B cell (primary cell): Measurements from ENCODE around the gene MRC2.
"Not testable (repeated sequence)": the region's sequence is repeated elsewhere in the genome, so short reads cannot be mapped to it uniquely, and the experiment has no call there.

Experiments
- CTCF ChIP-seq: fragments of 200-600 bp; IDR thresholded peaks from one replicate; pipeline ENCODE4 v1.8.0; 2022; ENCODE audit warnings: antibody characterized with exemption, mild to moderate bottlenecking
- EZH2 ChIP-seq: IDR thresholded peaks from 2 replicates; pipeline ENCODE4 v1.6.1; 2012; ENCODE audit warnings: borderline replicate concordance, low read depth, mild to moderate bottlenecking, moderate library complexity, low read length; ENCODE audit not compliant: insufficient read depth, poor library complexity, severe bottlenecking

DNA sequence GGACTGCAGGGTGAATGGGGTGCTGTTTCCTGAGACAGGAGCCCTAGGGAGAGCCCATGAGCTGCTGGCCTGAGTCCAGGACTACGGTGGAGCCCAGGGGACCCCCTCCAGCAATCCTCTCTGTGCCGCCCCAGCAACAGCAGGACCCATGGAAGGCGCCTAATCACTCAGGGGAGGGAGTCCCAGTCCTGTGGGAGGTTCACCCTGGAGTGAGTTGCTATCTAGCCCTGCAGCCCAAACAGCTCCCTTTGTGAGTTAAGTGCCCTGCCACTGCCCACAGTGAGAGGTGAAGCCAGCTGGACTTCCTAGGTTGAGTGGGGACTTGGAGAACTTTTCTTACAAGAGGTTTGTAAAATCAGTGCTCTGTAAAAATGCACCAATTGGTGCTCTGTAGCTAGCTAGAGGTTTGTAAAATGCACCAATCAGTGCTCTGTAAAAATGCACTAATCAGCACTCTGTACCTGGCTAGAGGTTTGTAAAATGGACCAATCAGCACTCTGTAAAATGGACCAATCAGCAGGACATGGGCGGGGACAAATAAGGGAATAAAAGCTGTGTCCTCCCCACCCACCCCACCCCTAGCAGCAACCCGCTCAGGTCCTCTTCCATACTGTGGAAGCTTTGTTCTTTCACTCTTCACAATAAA, 67.7 kb downstream of the MRC2 start:
- TF ChIP-seq CTCF, EZH2: not testable (repeated sequence)
